GM12801 (cell line): ENCODE results near the gene XCL2.

Experiments used
- CTCF ChIP-seq: IDR thresholded peaks from one replicate; pipeline ENCODE4 v1.5.1; 2011; ENCODE audit warnings: control low read depth; ENCODE audit not compliant: insufficient read length; ENCODE audit errors: extremely low read depth

XCL2 gene

GRCh38 chr1:168504064-168504837 is 39.5 kb downstream of the XCL2 start:
- no peak for TF ChIP-seq CTCF

GRCh38 chr1:168499688-168500049 is 44.1 kb downstream of the XCL2 start:
- TF ChIP-seq CTCF: no peak

GRCh38 chr1:168498956-168499687 is 44.7 kb downstream of the XCL2 start:
- no peak for TF ChIP-seq CTCF

GRCh38 chr1:168498159-168498631 is 45.6 kb downstream of the XCL2 start:
- no peak for TF ChIP-seq CTCF

- no peak for TF ChIP-seq CTCF
Measured at GRCh38 chr1:168497376-168497950, 46.3 kb downstream of the XCL2 start.

GRCh38 chr1:168491527-168492164 is 52.2 kb downstream of the XCL2 start:
- no peak for TF ChIP-seq CTCF
